PC-3 (cell line): Measurements from ENCODE around the gene METTL24.

Experiments used
- CTCF ChIP-seq: fragments of 300-600 bp; sonication (generic); conservative IDR thresholded peaks from 2 replicates; pipeline ENCODE4 v1.5.1; 2017; ENCODE audit warnings: antibody characterized with exemption, low read depth, mild to moderate bottlenecking, low read length
- EZH2 ChIP-seq: fragments of 300-600 bp; sonication (generic); IDR thresholded peaks from one replicate; pipeline ENCODE4 v1.6.1; 2017; ENCODE audit warnings: antibody characterized with exemption, mild to moderate bottlenecking, low read length; ENCODE audit not compliant: unreplicated experiment
- EZH2phosphoT487 ChIP-seq: fragments of 300-600 bp; sonication (generic); IDR thresholded peaks from 2 replicates; pipeline ENCODE4 v1.6.1; 2018; ENCODE audit warnings: mild to moderate bottlenecking, antibody characterized with exemption, low read length, borderline replicate concordance

- TF ChIP-seq CTCF (no peak), EZH2 (no peak), EZH2phosphoT487 (no peak)
Measured at GRCh38 chr6:110331390-110331789, 26.8 kb downstream of the METTL24 start.
